Fibroblast of lung (primary cell): ENCODE data around the gene ZG16. TPM values are rescaled to one million over a fixed set of nuclear protein-coding genes. Genes with fewer than 3 reads are reported as not detected.
"Not testable (repeated sequence)": the region's sequence is repeated elsewhere in the genome, so short reads cannot be mapped to it uniquely, and the experiment has no call there.

Experiments used
- DNase-seq, 2 donors: peaks; one replicate each; pipeline versions ENCODE4 v3.0.0 to v3.0.0-alpha.2; 2010; ENCODE audit warnings: low read depth in 2 of 2
- H2AFZ ChIP-seq: 2 replicates; pipeline ENCODE4 v1.5.1; 2012; ENCODE audit warnings: low read length, control low read depth, inconsistent platforms
- H3K27ac ChIP-seq: 2 replicates; pipeline ENCODE4 v1.5.1; 2011; ENCODE audit warnings: low read length, control low read depth; ENCODE audit not compliant: insufficient read depth
- H3K27me3 ChIP-seq: 2 replicates; pipeline ENCODE4 v1.5.1; 2011; ENCODE audit warnings: mild to moderate bottlenecking, low read length; ENCODE audit not compliant: control insufficient read depth, insufficient read depth
- H3K36me3 ChIP-seq: 2 replicates; pipeline ENCODE4 v1.5.1; 2011; ENCODE audit warnings: low read length; ENCODE audit not compliant: control insufficient read depth, insufficient read depth
- H3K4me1 ChIP-seq: 2 replicates; pipeline ENCODE4 v1.5.1; 2011; ENCODE audit warnings: low read length; ENCODE audit not compliant: control insufficient read depth, insufficient read depth; ENCODE audit errors: extremely low read depth
- H3K4me2 ChIP-seq: 2 replicates; pipeline ENCODE4 v1.5.1; 2011; ENCODE audit warnings: low read length, control low read depth; ENCODE audit not compliant: insufficient read depth; ENCODE audit errors: extremely low read depth
- H3K4me3 ChIP-seq, 4 experiments: fragments of 200-600 bp in 1 of 4; sonication (generic) in 1 of 4; replicated peaks in 1 of 4; 2 replicates each; pipeline ENCODE4 v1.5.1; 2011 to 2016; ENCODE audit warnings: low read length in 4 of 4, low read depth in 3 of 4, mild to moderate bottlenecking in 3 of 4, control low read depth in 2 of 4, inconsistent platforms in 1 of 4, mixed read lengths in 1 of 4; ENCODE audit not compliant: insufficient read depth in 1 of 4; ENCODE audit errors: control extremely low read depth in 1 of 4
- H3K79me2 ChIP-seq: 2 replicates; pipeline ENCODE4 v1.5.1; 2012; ENCODE audit warnings: mild to moderate bottlenecking, low read length, inconsistent platforms; ENCODE audit not compliant: control insufficient read depth, insufficient read depth
- H3K9ac ChIP-seq: 2 replicates; pipeline ENCODE4 v1.5.1; 2011; ENCODE audit warnings: mild to moderate bottlenecking, low read length, control low read depth; ENCODE audit not compliant: insufficient read depth
- H3K9me3 ChIP-seq: 2 replicates; pipeline ENCODE4 v1.5.1; 2012; ENCODE audit warnings: low read depth, low read length; ENCODE audit not compliant: control insufficient read depth, insufficient read depth
- H4K20me1 ChIP-seq: 2 replicates; pipeline ENCODE4 v1.5.1; 2011; ENCODE audit warnings: low read length; ENCODE audit not compliant: control insufficient read depth, insufficient read depth; ENCODE audit errors: extremely low read depth
- EZH2 ChIP-seq: IDR thresholded peaks from 2 replicates; pipeline ENCODE4 v1.5.1; 2012; ENCODE audit warnings: low read length, control low read depth, mild to moderate bottlenecking; ENCODE audit errors: missing control alignments
- polyA plus RNA-seq, 2 donors: library from polyadenylated mRNA; depleted of rRNA in 1 of 2; stranded (reverse) in 1 of 2; unstranded in 1 of 2; fragments of >200 nt; gene quantifications; 2 replicates each; pipeline ENCODE4 v1.2.1, GENCODE V29; 2011 to 2012; ENCODE audit warnings: missing spikeins in 1 of 2
- total RNA-seq: library from RNA; depleted of rRNA; stranded (reverse); fragments of >200 nt; gene quantifications from 2 replicates; pipeline ENCODE4 v1.2.1, GENCODE V29; 2014
- TF ChIP-seq, protein P1 (sequence below), 2 donors: IDR thresholded peaks in 1 of 2; conservative IDR thresholded peaks in 1 of 2; 1 replicate in 1 of 2; 2 replicates in 1 of 2; pipeline ENCODE4 v1.5.1; 2011 to 2012; ENCODE audit warnings: low read length in 2 of 2, control low read depth in 1 of 2, inconsistent platforms in 1 of 2, low read depth in 1 of 2, mild to moderate bottlenecking in 1 of 2

Gene ZG16
- total and polyA plus RNA-seq, 2 donors (not counting 1 experiment from before 2014, with no cell fraction given) = not detected

DNA sequence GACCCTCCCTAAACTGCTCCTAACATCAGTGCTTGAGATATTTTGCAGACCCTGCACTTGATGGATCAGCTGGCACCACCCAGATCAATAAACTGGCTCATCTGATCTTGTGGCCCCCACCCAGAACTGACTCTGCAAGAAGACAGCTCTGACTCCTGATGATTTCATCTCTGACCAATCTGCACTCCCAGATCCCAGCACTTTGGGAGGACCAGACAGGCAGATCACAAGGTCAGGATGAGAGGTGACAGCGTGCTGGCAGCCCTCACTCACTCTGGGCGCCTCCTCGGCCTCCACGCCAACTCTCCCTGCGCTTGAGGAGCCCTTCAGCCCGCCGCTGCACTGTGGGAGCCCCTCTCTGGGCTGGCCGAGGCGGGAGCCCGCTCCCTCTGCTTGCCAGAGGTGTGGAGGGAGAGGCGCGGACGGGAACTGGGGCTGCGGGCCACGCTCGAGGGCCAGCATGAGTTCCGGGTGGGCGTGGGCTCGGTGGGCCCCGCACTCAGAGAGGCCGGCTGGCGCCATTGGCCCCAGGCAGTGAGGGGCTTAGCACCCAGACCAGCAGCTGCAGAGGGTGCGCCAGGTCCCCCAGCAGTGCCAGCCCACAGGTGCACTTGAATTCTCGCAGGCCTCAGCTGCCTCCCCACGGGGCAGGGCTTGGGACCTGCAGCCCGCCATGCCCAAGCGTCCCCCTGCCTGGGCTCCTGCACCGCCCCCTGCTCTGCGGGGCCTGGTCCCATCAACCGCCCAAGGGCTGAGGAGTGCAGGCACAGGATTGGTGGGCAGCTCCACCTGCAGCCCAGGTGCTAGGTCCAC lies 29.9 kb upstream of the ZG16 start:
- TF ChIP-seq, protein P1, sequence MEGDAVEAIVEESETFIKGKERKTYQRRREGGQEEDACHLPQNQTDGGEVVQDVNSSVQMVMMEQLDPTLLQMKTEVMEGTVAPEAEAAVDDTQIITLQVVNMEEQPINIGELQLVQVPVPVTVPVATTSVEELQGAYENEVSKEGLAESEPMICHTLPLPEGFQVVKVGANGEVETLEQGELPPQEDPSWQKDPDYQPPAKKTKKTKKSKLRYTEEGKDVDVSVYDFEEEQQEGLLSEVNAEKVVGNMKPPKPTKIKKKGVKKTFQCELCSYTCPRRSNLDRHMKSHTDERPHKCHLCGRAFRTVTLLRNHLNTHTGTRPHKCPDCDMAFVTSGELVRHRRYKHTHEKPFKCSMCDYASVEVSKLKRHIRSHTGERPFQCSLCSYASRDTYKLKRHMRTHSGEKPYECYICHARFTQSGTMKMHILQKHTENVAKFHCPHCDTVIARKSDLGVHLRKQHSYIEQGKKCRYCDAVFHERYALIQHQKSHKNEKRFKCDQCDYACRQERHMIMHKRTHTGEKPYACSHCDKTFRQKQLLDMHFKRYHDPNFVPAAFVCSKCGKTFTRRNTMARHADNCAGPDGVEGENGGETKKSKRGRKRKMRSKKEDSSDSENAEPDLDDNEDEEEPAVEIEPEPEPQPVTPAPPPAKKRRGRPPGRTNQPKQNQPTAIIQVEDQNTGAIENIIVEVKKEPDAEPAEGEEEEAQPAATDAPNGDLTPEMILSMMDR (conservative IDR thresholded peaks at IDR 0.05 in 1 of 2, IDR thresholded peaks at IDR 0.05 in 1 of 2; ENCODE audit: low read depth in 1 of 2, low read length in 2 of 2) = no peak
- no peak for TF ChIP-seq EZH2
- no peak overlapping the region for H2AFZ ChIP-seq
- no peak overlapping the region for H3K4me3 ChIP-seq
- DNase-seq = no peak
- no peaks in the 10 kb centered on the region for H3K9me3 ChIP-seq
- H3K27me3 ChIP-seq = no peaks in the 10 kb centered on the region
- H3K27ac ChIP-seq = no peak overlapping the region
- no peaks in the 10 kb centered on the region for H3K4me1 ChIP-seq
- no peaks in the 10 kb centered on the region for H3K79me2 ChIP-seq
- H3K36me3 ChIP-seq = no peaks in the 10 kb centered on the region
- H3K4me2 ChIP-seq = no peak overlapping the region
- no peak overlapping the region for H3K9ac ChIP-seq
- no peaks in the 10 kb centered on the region for H4K20me1 ChIP-seq

DNA sequence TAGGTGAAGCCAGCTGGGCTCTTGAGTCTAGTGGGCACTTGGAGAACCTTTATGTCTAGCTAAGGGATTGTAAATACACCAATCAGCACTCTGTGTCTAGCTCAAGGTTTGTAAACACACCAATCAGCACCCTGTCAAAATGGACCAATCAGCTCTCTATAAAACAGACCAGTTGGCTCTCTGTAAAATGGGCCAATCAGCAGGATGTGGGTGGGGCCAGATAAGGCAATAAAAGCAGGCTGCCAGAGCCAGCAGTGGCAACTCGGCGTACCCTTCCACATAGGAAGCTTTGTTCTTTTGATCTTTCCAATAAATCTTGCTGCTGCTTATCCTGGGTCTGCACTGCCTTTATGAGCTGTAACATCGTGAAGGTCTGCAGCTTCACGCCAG lies 29.3 kb upstream of the ZG16 start:
- H3K4me3 ChIP-seq, H3K27me3 ChIP-seq, H2AFZ ChIP-seq, H3K9me3 ChIP-seq, H3K4me2 ChIP-seq, H3K27ac ChIP-seq, H3K4me1 ChIP-seq, H3K36me3 ChIP-seq, H3K9ac ChIP-seq, DNase-seq, H4K20me1 ChIP-seq, H3K79me2 ChIP-seq: not testable (repeated sequence)

DNA sequence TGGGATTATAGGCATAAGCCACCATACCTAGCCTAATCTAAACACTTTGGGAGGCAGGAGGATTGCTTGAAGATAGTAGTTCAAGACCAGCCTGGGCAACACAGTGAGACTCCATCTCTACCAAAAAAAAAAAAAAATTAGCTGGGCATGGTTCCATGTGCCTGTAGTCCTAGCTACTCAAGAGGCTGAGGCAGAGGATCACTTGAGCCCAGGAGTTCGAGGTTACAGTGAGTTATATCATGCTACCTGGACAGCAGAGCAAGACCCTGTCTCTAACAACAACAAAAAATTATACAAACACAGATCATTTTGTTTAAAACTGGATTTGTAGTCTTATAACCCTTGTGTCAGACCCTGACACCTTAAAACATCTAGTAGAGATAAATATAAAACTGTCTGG lies 24.5 kb upstream of the ZG16 start:
- Histone ChIP-seq H3K4me1 (no peaks in the 10 kb centered on the region), H3K9me3 (no peaks in the 10 kb centered on the region), H3K27ac (no peak overlapping the region), H3K4me2 (no peak overlapping the region), H4K20me1 (no peaks in the 10 kb centered on the region), H3K79me2 (no peaks in the 10 kb centered on the region), H3K4me3 (no peak overlapping the region), H3K9ac (no peak overlapping the region), H2AFZ (no peak overlapping the region), H3K36me3 (no peaks in the 10 kb centered on the region), H3K27me3 (no peaks in the 10 kb centered on the region)
- no peak for DNase-seq
- TF ChIP-seq EZH2 = no peak
- TF ChIP-seq, protein P1 (conservative IDR thresholded peaks at IDR 0.05 in 1 of 2, IDR thresholded peaks at IDR 0.05 in 1 of 2; ENCODE audit: low read depth in 1 of 2, low read length in 2 of 2) = no peak
